Purkinje cell (primary cell): ENCODE measurements around the gene SPARCL1. TPM values are rescaled to one million over a fixed set of nuclear protein-coding genes. Genes with fewer than 3 reads are reported as not detected.

Experiments used
- polyA plus RNA-seq: library from polyadenylated mRNA; unstranded; fragments of >200 nt; fragmentation: Nextera tagmentation; gene quantifications from 2 replicates; pipeline ENCODE4 v1.2.1, GENCODE V29; 2014

The SPARCL1 gene, protein sequence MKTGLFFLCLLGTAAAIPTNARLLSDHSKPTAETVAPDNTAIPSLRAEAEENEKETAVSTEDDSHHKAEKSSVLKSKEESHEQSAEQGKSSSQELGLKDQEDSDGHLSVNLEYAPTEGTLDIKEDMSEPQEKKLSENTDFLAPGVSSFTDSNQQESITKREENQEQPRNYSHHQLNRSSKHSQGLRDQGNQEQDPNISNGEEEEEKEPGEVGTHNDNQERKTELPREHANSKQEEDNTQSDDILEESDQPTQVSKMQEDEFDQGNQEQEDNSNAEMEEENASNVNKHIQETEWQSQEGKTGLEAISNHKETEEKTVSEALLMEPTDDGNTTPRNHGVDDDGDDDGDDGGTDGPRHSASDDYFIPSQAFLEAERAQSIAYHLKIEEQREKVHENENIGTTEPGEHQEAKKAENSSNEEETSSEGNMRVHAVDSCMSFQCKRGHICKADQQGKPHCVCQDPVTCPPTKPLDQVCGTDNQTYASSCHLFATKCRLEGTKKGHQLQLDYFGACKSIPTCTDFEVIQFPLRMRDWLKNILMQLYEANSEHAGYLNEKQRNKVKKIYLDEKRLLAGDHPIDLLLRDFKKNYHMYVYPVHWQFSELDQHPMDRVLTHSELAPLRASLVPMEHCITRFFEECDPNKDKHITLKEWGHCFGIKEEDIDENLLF
- polyA plus RNA-seq, result 209 and 469 TPM in 2 replicates

DNA sequence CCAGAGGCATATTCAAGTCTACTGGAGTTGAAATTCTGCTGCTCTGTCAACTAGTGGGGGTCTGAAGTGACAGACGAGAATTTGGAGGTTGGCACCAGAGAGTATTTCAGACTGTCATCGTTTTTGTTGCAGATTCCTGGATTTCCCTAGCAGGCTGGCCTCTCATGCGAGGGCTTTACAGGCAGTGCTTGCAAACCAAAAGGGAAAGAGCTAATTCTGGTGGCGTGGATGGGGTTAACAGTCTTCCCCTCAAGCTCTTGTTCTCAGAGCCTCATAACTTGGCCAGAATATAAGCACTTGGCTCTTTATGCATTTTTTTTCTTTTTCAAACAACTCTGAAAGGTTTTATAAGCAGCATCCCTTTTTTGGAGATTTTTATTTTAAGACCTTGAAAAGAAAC is at the start of gene SPARCL1:
TSS of gene SPARCL1 (minus strand) at position 190 of the 400 bp plus-strand sequence. CDS start 29,802 bp downstream, outside the sequence.

Other genes starting within 250 kb of the SPARCL1 start
- gene HSD17B13, start 206.5 kb downstream of the SPARCL1 start, polyA plus RNA-seq, result 0.31 and 1.1 TPM in 2 replicates
- 35.5 and 58.4 TPM in 2 replicates for gene HSD17B11, start 138.2 kb downstream of the SPARCL1 start, polyA plus RNA-seq
- gene NUDT9, start 106.8 kb downstream of the SPARCL1 start, polyA plus RNA-seq, result 66.5 and 79.2 TPM in 2 replicates
- gene DSPP, start 79.2 kb upstream of the SPARCL1 start, polyA plus RNA-seq, result not detected in 2 replicates
- gene DMP1, start 120.9 kb upstream of the SPARCL1 start, polyA plus RNA-seq, result not detected in 2 replicates